CD4-positive, alpha-beta memory T cell (primary cell): Measurements from ENCODE around the gene DAPK2. TPM values are rescaled to one million over a fixed set of nuclear protein-coding genes. Genes with fewer than 3 reads are reported as not detected.

Source experiments
- CTCF ChIA-PET: fragments of 350-600 bp; sonication (Branson Sonifier 250); formaldehyde crosslinking; loops from one replicate; lab custom pipeline; 2021; ENCODE audit warnings: inconsistent platforms; ENCODE audit not compliant: partially characterized antibody; lab: Charles Lee
- POLR2A ChIA-PET: fragments of 350-600 bp; sonication (Branson Sonifier 250); formaldehyde crosslinking; loops from one replicate; lab custom pipeline; 2021; ENCODE audit not compliant: partially characterized antibody; lab: Charles Lee
- DNase-seq, 5 donors: peaks; one replicate each; pipeline versions ENCODE4 v3.0.0 to v3.0.0-alpha.2; 2020 to 2022; ENCODE audit warnings: mixed read lengths in 1 of 5
- H3K27ac ChIP-seq: one replicate; pipeline ENCODE4 v1.7.0; 2013; ENCODE audit warnings: low read depth, low read length
- H3K27me3 ChIP-seq: 2 replicates; pipeline ENCODE4 v1.7.0; 2013; ENCODE audit warnings: mild to moderate bottlenecking, low read length, moderate library complexity; ENCODE audit not compliant: insufficient read depth
- H3K36me3 ChIP-seq: 2 replicates; pipeline ENCODE4 v1.7.0; 2013; ENCODE audit warnings: mild to moderate bottlenecking, low read length, moderate library complexity; ENCODE audit not compliant: insufficient read depth
- H3K4me1 ChIP-seq: 2 replicates; pipeline ENCODE4 v1.7.0; 2013; ENCODE audit warnings: mild to moderate bottlenecking, low read length, moderate library complexity; ENCODE audit not compliant: insufficient read depth
- H3K4me3 ChIP-seq, 2 donors: one replicate each; pipeline ENCODE4 v1.7.0; 2013; ENCODE audit warnings: low read length in 2 of 2, mild to moderate bottlenecking in 1 of 2
- H3K9me3 ChIP-seq, 2 donors: one replicate each; pipeline ENCODE4 v1.7.0; 2013; ENCODE audit warnings: low read length in 2 of 2, control low read depth in 1 of 2; ENCODE audit not compliant: control insufficient read depth in 1 of 2
- H3K27ac Mint-ChIP-seq, 7 donors: one replicate each; pipeline ENCODE4 v1.8.0; 2020 to 2021; ENCODE audit warnings: mixed read lengths in 7 of 7, mild to moderate bottlenecking in 6 of 7, inconsistent platforms in 3 of 7, moderate library complexity in 3 of 7
- H3K27me3 Mint-ChIP-seq, 2 donors: one replicate each; pipeline ENCODE4 v1.8.0; 2020 to 2021; ENCODE audit warnings: mixed read lengths in 2 of 2
- H3K36me3 Mint-ChIP-seq, 2 donors: one replicate each; pipeline ENCODE4 v1.8.0; 2020 to 2021; ENCODE audit warnings: mixed read lengths in 2 of 2, inconsistent platforms in 1 of 2, mild to moderate bottlenecking in 1 of 2
- H3K4me1 Mint-ChIP-seq, 4 donors: one replicate each; pipeline ENCODE4 v1.8.0; 2020 to 2021; ENCODE audit warnings: mixed read lengths in 4 of 4, mild to moderate bottlenecking in 1 of 4
- H3K4me3 Mint-ChIP-seq, 8 donors: one replicate each; pipeline ENCODE4 v1.8.0; 2020 to 2021; ENCODE audit warnings: mixed read lengths in 8 of 8, mild to moderate bottlenecking in 7 of 8, moderate library complexity in 6 of 8, inconsistent platforms in 3 of 8
- H3K9me3 Mint-ChIP-seq, 8 donors: one replicate each; pipeline ENCODE4 v1.8.0; 2020 to 2021; ENCODE audit warnings: mixed read lengths in 8 of 8, mild to moderate bottlenecking in 5 of 8, inconsistent platforms in 3 of 8, moderate library complexity in 1 of 8
- intact Hi-C: fragments of 100-400 bp; cut with micrococcal nuclease; formaldehyde crosslinking; loops from one replicate; pipeline ENCODE4 v1.15.1; 2023
- polyA plus RNA-seq, 2 donors: library from polyadenylated mRNA; unstranded; fragments of 300-500 nt; fragmentation: Illumina TruSeq; gene quantifications; one replicate each; pipeline ENCODE4 v1.2.3, GENCODE V29; 2021
- total RNA-seq, 2 experiments: library from RNA; stranded (reverse); gene quantifications; one replicate each; pipeline ENCODE4 v1.2.3, GENCODE V29; 2021

DAPK2 gene
- total and polyA plus RNA-seq, 4 experiments from 2014 or later: 0.93 to 2.9 (median 2.3) TPM; not detected in 1

DNA sequence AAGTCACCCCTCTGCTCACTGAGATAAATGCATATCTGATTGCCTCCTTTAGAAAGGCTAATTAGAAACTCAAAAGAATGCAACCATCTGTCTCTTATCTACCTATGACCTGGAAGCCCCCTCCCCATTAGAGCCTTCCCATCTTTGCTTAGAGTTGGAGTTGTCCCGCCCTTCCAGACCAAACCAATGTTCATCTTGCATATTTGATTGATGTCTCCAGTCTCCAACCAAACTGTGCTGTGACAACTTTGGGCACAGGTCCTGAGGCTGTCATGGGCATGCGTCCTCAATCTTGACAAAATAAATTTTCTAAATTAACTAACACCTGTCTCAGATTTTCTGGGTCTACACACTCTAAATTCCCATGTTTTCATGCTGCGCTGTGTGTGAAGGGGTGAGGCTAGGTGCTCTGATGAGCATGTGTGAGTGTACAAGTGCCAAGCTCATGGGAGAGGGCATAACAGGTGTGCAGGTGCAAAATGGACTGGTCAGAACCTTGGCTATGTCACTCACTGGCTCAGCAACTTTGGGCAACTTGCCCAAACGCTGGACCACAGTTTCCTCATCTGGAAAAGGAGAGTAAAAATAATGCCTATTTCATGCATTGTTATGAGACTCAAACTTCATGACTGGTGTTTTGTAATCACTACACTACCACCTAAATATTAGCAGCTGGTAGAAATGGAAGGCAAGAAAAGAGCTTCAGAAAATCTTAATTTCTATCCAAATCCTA lies 7.2 kb downstream of the DAPK2 start:
- Mint-ChIP-seq H3K27me3 (no peaks in the 10 kb centered on the region), H3K9me3 (no peaks in the 10 kb centered on the region), H3K27ac (no peak overlapping the region), H3K36me3 (no peaks in the 10 kb centered on the region), H3K4me1 (no peaks in the 10 kb centered on the region), H3K4me3 (no peak overlapping the region)
- DNase-seq: no peak
- H3K4me3 ChIP-seq: no peak overlapping the region
- ChIA-PET POLR2A (interaction anchor here (0.7 kb wide), 1 partner anchor 435 kb away, joined by 3 read pairs; no protein-coding TSS in a partner anchor), CTCF (interaction anchor here (1.0 to 2.4 kb wide), 5 partner anchors 8 to 94 kb away, joined by 3 to 11 read pairs (median 3); no protein-coding TSS in a partner anchor)
- H3K27me3 ChIP-seq: no peaks in the 10 kb centered on the region
- H3K4me1 ChIP-seq: no peaks in the 10 kb centered on the region
- no peaks in the 10 kb centered on the region for H3K36me3 ChIP-seq
- intact Hi-C loops: no loop called here
- H3K27ac ChIP-seq: no peak overlapping the region
- no peaks in the 10 kb centered on the region for H3K9me3 ChIP-seq

DNA sequence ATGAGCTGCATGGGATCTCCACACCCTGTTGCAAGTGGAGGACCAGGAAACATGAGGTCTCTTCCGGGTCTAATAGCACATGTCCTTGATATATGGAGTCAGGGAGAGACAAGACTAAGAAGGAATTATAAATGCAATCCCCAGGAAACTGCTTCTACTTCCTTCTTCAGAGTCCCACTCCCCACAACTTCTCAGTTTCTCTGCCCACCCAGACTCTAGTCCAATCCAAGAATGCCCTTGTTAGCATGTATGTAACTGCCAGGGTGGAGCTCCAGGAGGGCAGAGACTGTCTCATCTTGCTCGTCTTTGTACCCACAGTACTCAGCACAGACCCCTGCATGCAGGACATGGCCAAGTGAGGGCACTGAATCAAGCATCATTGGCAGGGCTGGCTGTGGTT lies 8.3 kb downstream of the DAPK2 start:
- DNase-seq: no peak
- Histone ChIP-seq H3K27ac (no peak overlapping the region), H3K36me3 (no peaks in the 10 kb centered on the region), H3K9me3 (no peaks in the 10 kb centered on the region), H3K4me3 (no peak overlapping the region), H3K4me1 (no peaks in the 10 kb centered on the region), H3K27me3 (no peaks in the 10 kb centered on the region)
- ChIA-PET CTCF (interaction anchor here (0.6 to 1.0 kb wide), 2 partner anchors 9 to 277 kb away, joined by 3 read pairs; no protein-coding TSS in a partner anchor), POLR2A (no interaction called here)
- Mint-ChIP-seq H3K4me1 (no peaks in the 10 kb centered on the region), H3K27me3 (no peaks in the 10 kb centered on the region), H3K4me3 (no peak overlapping the region), H3K36me3 (no peaks in the 10 kb centered on the region), H3K27ac (peak overlapping the region in 1 of 7 donors; percentile 10), H3K9me3 (no peaks in the 10 kb centered on the region)
- intact Hi-C loops: no loop called here

DNA sequence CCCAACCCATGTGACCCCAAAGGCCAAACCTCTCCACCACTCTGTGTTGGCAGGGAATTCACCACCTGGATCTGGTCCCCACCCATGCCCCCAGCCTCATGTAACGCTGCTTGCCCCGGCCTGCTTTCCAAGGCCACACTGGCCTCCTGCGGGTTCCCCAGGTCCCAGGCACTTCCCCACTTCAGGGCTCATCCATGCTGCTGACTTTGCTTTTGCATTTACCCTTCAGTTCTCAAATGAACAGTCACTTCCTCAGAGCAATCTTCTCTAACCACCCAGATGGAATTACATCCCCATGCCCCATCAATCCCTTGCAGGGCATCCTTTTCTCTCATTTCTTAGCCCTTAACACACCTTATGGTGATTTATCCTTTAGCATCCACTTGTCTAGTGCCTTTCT lies 9.2 kb downstream of the DAPK2 start:
- no peaks in the 10 kb centered on the region for H3K4me1 ChIP-seq
- ChIA-PET CTCF (interaction anchor here (1.2 to 1.4 kb wide), 2 partner anchors 9 to 285 kb away, joined by 4 to 8 read pairs; partner anchors contain the start of gene DAPK2), POLR2A (no interaction called here)
- no peak for DNase-seq
- no peaks in the 10 kb centered on the region for H3K9me3 ChIP-seq
- no peaks in the 10 kb centered on the region for H3K36me3 Mint-ChIP-seq
- H3K36me3 ChIP-seq: no peaks in the 10 kb centered on the region
- peak overlapping the region in 1 of 7 donors; percentile 78 for H3K27ac Mint-ChIP-seq
- no peak overlapping the region for H3K27ac ChIP-seq
- H3K27me3 ChIP-seq: no peaks in the 10 kb centered on the region
- intact Hi-C loops: no loop called here
- H3K4me3 ChIP-seq: no peak overlapping the region
- H3K4me1 Mint-ChIP-seq: peaks cover 2 to 3% (median 3%) of the 10 kb centered on the region in 4 donors
- H3K4me3 Mint-ChIP-seq: no peak overlapping the region
- H3K9me3 Mint-ChIP-seq: no peaks in the 10 kb centered on the region
- H3K27me3 Mint-ChIP-seq: no peaks in the 10 kb centered on the region

DNA sequence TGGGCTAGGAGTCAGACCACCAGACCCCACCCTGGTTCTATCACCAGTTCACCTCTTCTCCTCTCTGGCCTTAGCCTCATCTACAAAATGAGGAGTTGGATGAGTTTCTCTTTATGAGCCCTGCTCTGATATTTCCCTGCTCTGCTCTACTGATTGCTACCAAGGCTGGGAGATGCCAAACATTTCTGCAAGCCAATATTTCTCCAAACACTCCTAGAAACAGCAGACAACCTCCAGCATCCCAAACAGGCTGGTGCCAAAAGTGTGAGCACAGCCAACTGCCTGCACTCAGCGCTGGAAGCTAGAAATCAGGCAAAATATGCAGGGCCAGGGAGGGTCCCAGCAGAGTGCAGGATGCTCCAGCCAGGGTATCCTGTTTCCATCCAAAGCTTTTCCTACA lies 10.8 kb downstream of the DAPK2 start:
- intact Hi-C loops: no loop called here
- ChIA-PET CTCF (no interaction called here), POLR2A (no interaction called here)

DNA sequence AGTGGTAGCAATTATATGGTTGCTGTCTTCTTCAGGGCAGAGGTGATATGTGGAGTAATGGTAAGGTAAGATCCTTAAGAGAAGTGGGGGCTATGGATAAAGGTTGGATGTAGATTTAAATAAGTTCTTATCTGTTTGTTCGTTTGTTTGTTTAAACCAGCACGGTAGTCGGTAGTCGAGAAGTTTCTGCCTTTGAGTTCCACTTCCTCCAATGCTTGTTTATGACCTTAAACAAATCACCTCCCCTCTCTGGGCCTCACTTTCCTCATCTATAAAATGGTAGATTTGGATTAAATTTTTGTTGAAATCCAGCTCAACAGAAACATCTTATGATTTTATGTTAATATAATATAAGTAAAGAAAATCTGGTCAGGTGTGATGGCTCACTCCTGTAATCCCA lies 11.8 kb downstream of the DAPK2 start:
- no peaks in the 10 kb centered on the region for H3K27me3 Mint-ChIP-seq
- DNase-seq: no peak
- no peak overlapping the region for H3K27ac Mint-ChIP-seq
- Histone ChIP-seq H3K36me3 (no peaks in the 10 kb centered on the region), H3K4me1 (no peaks in the 10 kb centered on the region), H3K4me3 (no peak overlapping the region), H3K27me3 (no peaks in the 10 kb centered on the region), H3K27ac (no peak overlapping the region), H3K9me3 (no peaks in the 10 kb centered on the region)
- no peaks in the 10 kb centered on the region for H3K36me3 Mint-ChIP-seq
- no peak overlapping the region for H3K4me3 Mint-ChIP-seq
- CTCF ChIA-PET: interaction anchor here (1.4 kb wide), 1 partner anchor 12 kb away, joined by 5 read pairs; the partner anchor contains the start of gene DAPK2
- intact Hi-C loops: no loop called here
- peaks cover 4 to 8% (median 5%) of the 10 kb centered on the region in 4 donors for H3K4me1 Mint-ChIP-seq
- H3K9me3 Mint-ChIP-seq: no peaks in the 10 kb centered on the region
- POLR2A ChIA-PET: no interaction called here

More for the DNA sequence above, 10.8 kb downstream of the DAPK2 start:
- no peak overlapping the region for H3K4me3 ChIP-seq
- Mint-ChIP-seq H3K36me3 (no peaks in the 10 kb centered on the region), H3K9me3 (no peaks in the 10 kb centered on the region), H3K27ac (peak overlapping the region in 1 of 7 donors; percentile 16), H3K27me3 (no peaks in the 10 kb centered on the region), H3K4me1 (peaks cover 2 to 8% (median 5%) of the 10 kb centered on the region in 4 donors), H3K4me3 (no peak overlapping the region)
- H3K4me1 ChIP-seq: no peaks in the 10 kb centered on the region
- no peak overlapping the region for H3K27ac ChIP-seq
- H3K27me3 ChIP-seq: no peaks in the 10 kb centered on the region
- DNase-seq: no peak
- no peaks in the 10 kb centered on the region for H3K9me3 ChIP-seq
- H3K36me3 ChIP-seq: no peaks in the 10 kb centered on the region

DNA sequence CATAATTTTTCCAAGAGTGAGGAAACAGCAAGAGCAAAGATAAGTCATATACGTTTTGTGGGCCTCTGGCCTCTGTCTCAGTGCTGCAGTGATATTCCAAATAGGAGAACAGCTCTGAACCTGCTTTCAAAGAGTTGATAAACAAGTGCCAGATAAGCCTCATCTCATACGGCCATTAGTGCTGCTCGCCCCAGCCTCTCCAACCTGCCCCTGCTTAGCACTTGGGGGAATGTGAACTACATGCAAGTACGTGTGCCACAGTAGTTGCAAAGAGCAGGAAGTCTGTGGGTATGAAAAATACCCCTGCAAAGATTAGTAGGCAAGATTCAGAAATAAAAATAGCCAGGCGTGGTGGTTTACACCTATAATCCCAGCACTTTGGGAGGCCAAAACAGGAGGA lies 14.0 kb downstream of the DAPK2 start:
- peak overlapping the region in 2 of 7 donors; percentile 52 to 53 for H3K27ac Mint-ChIP-seq
- intact Hi-C loops: no loop called here
- no peaks in the 10 kb centered on the region for H3K27me3 ChIP-seq

DNA sequence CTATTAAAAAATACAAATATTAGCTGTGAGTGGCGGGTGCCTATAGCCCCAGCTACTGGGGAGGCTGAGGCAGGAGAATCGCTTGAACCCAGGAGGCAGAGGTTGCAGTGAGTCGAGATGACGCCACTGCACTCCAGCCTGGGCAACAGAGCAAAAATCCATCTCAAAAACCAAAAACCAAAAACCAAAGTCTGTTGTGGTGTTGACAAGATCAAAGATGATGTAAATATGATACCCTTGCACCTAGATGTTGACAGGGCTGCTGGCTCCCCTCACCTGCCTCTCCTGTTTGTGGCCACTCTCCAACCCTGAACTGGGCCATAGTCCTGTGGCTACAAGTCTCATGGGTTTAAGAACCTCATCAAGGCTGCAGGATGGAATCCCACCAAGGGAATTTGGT lies 16.2 kb downstream of the DAPK2 start:
- Histone ChIP-seq H3K27ac (no peak overlapping the region), H3K27me3 (no peaks in the 10 kb centered on the region), H3K4me3 (no peak overlapping the region), H3K9me3 (no peaks in the 10 kb centered on the region), H3K4me1 (no peaks in the 10 kb centered on the region), H3K36me3 (no peaks in the 10 kb centered on the region)
- no peaks in the 10 kb centered on the region for H3K27me3 Mint-ChIP-seq
- CTCF ChIA-PET: interaction anchor here (0.8 to 3.2 kb wide), 3 partner anchors 12 to 278 kb away, joined by 3 to 9 read pairs (median 3); partner anchors contain the start of gene DAPK2
- H3K36me3 Mint-ChIP-seq: no peaks in the 10 kb centered on the region
- DNase-seq: no peak
- POLR2A ChIA-PET: interaction anchor here (1.1 kb wide), 1 partner anchor 26 kb away, joined by 4 read pairs; no protein-coding TSS in a partner anchor
- no peaks in the 10 kb centered on the region for H3K9me3 Mint-ChIP-seq
- no peak overlapping the region for H3K4me3 Mint-ChIP-seq
- H3K27ac Mint-ChIP-seq: peak overlapping the region in 1 of 7 donors; percentile 63
- intact Hi-C loops: no loop called here
- peaks cover 4 to 8% (median 7%) of the 10 kb centered on the region in 4 donors for H3K4me1 Mint-ChIP-seq

More for the DNA sequence above, 14.0 kb downstream of the DAPK2 start:
- DNase-seq: no peak
- no peaks in the 10 kb centered on the region for H3K4me1 ChIP-seq
- no peak overlapping the region for H3K4me3 ChIP-seq
- ChIA-PET CTCF (interaction anchor here (3.2 kb wide), 1 partner anchor 14 kb away, joined by 9 read pairs; the partner anchor contains the start of gene DAPK2), POLR2A (no interaction called here)
- Mint-ChIP-seq H3K4me1 (peaks cover 4 to 8% (median 7%) of the 10 kb centered on the region in 4 donors), H3K27me3 (no peaks in the 10 kb centered on the region), H3K4me3 (no peak overlapping the region), H3K36me3 (no peaks in the 10 kb centered on the region), H3K9me3 (no peaks in the 10 kb centered on the region)
- no peaks in the 10 kb centered on the region for H3K36me3 ChIP-seq
- no peak overlapping the region for H3K27ac ChIP-seq
- H3K9me3 ChIP-seq: no peaks in the 10 kb centered on the region
